ENCODE measurements around the gene ARPC4.
A peak's percentile ranks its signal among the peaks of the same experiment; 100 is the strongest.

ARPC4 gene

GRCh38 chr3:9812870-9813483 lies 20.1 kb downstream of the ARPC4 start:
- H3K4me1 ChIP-seq (ENCODE audit: control insufficient read depth, insufficient read depth, low read length), result peaks cover 8% of the 10 kb centered on the region
- H3K36me3 ChIP-seq (ENCODE audit: control insufficient read depth, insufficient read depth, low read length), result no peaks in the 10 kb centered on the region
- no peak overlapping the region for H3K9ac ChIP-seq (ENCODE audit: low read depth, low read length)
- H3K27me3 ChIP-seq (ENCODE audit: control insufficient read depth, insufficient read depth, low read length), result peaks cover 14% of the 10 kb centered on the region
- no peaks in the 10 kb centered on the region for H3K9me3 ChIP-seq (ENCODE audit: control insufficient read depth, insufficient read depth, low read length)
- H3K4me3 ChIP-seq (ENCODE audit: low read depth, low read length), result no peak overlapping the region

GRCh38 chr3:9815986-9816385 lies 23.1 kb downstream of the ARPC4 start:
- Histone ChIP-seq H3K9ac (ENCODE audit: low read depth, low read length) (peak overlapping the region; percentile 47), H3K27me3 (ENCODE audit: control insufficient read depth, insufficient read depth, low read length) (peaks cover 9% of the 10 kb centered on the region), H3K4me3 (ENCODE audit: low read depth, low read length) (no peak overlapping the region), H3K4me1 (ENCODE audit: control insufficient read depth, insufficient read depth, low read length) (no peaks in the 10 kb centered on the region), H3K9me3 (ENCODE audit: control insufficient read depth, insufficient read depth, low read length) (no peaks in the 10 kb centered on the region), H3K36me3 (ENCODE audit: control insufficient read depth, insufficient read depth, low read length) (no peaks in the 10 kb centered on the region)

- no peaks in the 10 kb centered on the region for H3K27me3 ChIP-seq (ENCODE audit: control insufficient read depth, insufficient read depth, low read length)
- H3K4me1 ChIP-seq (ENCODE audit: control insufficient read depth, insufficient read depth, low read length), result no peaks in the 10 kb centered on the region
- no peaks in the 10 kb centered on the region for H3K36me3 ChIP-seq (ENCODE audit: control insufficient read depth, insufficient read depth, low read length)
- H3K4me3 ChIP-seq (ENCODE audit: low read depth, low read length), result no peak overlapping the region
- H3K9me3 ChIP-seq (ENCODE audit: control insufficient read depth, insufficient read depth, low read length), result no peaks in the 10 kb centered on the region
- H3K9ac ChIP-seq (ENCODE audit: low read depth, low read length), result no peak overlapping the region
Observed at GRCh38 chr3:9817436-9817835, 24.6 kb downstream of the ARPC4 start.

- H3K9me3 ChIP-seq (ENCODE audit: control insufficient read depth, insufficient read depth, low read length), result no peaks in the 10 kb centered on the region
- no peak overlapping the region for H3K4me3 ChIP-seq (ENCODE audit: low read depth, low read length)
- no peaks in the 10 kb centered on the region for H3K4me1 ChIP-seq (ENCODE audit: control insufficient read depth, insufficient read depth, low read length)
- no peaks in the 10 kb centered on the region for H3K27me3 ChIP-seq (ENCODE audit: control insufficient read depth, insufficient read depth, low read length)
- no peak overlapping the region for H3K9ac ChIP-seq (ENCODE audit: low read depth, low read length)
- no peaks in the 10 kb centered on the region for H3K36me3 ChIP-seq (ENCODE audit: control insufficient read depth, insufficient read depth, low read length)
Observed at GRCh38 chr3:9818666-9819335, 25.9 kb downstream of the ARPC4 start.

- H3K4me1 ChIP-seq (ENCODE audit: control insufficient read depth, insufficient read depth, low read length), result no peaks in the 10 kb centered on the region
- no peaks in the 10 kb centered on the region for H3K9me3 ChIP-seq (ENCODE audit: control insufficient read depth, insufficient read depth, low read length)
- no peak overlapping the region for H3K4me3 ChIP-seq (ENCODE audit: low read depth, low read length)
- no peaks in the 10 kb centered on the region for H3K27me3 ChIP-seq (ENCODE audit: control insufficient read depth, insufficient read depth, low read length)
- H3K36me3 ChIP-seq (ENCODE audit: control insufficient read depth, insufficient read depth, low read length), result no peaks in the 10 kb centered on the region
- no peak overlapping the region for H3K9ac ChIP-seq (ENCODE audit: low read depth, low read length)
Observed at GRCh38 chr3:9820543-9820942, 27.7 kb downstream of the ARPC4 start.

GRCh38 chr3:9820946-9821345 lies 28.1 kb downstream of the ARPC4 start:
- H3K4me3 ChIP-seq (ENCODE audit: low read depth, low read length), result no peak overlapping the region
- no peaks in the 10 kb centered on the region for H3K4me1 ChIP-seq (ENCODE audit: control insufficient read depth, insufficient read depth, low read length)
- no peaks in the 10 kb centered on the region for H3K27me3 ChIP-seq (ENCODE audit: control insufficient read depth, insufficient read depth, low read length)
- no peaks in the 10 kb centered on the region for H3K36me3 ChIP-seq (ENCODE audit: control insufficient read depth, insufficient read depth, low read length)
- H3K9me3 ChIP-seq (ENCODE audit: control insufficient read depth, insufficient read depth, low read length), result no peaks in the 10 kb centered on the region
- no peak overlapping the region for H3K9ac ChIP-seq (ENCODE audit: low read depth, low read length)

- no peaks in the 10 kb centered on the region for H3K36me3 ChIP-seq (ENCODE audit: control insufficient read depth, insufficient read depth, low read length)
- H3K4me1 ChIP-seq (ENCODE audit: control insufficient read depth, insufficient read depth, low read length), result no peaks in the 10 kb centered on the region
- peak overlapping the region; percentile 18 for H3K9ac ChIP-seq (ENCODE audit: low read depth, low read length)
Observed at GRCh38 chr3:9825451-9826040, 32.7 kb downstream of the ARPC4 start.

GRCh38 chr3:9826815-9827573 lies 34.1 kb downstream of the ARPC4 start:
- no peaks in the 10 kb centered on the region for H3K9me3 ChIP-seq (ENCODE audit: control insufficient read depth, insufficient read depth, low read length)
- H3K4me3 ChIP-seq (ENCODE audit: low read depth, low read length), result no peak overlapping the region
- H3K4me1 ChIP-seq (ENCODE audit: control insufficient read depth, insufficient read depth, low read length), result no peaks in the 10 kb centered on the region
- no peaks in the 10 kb centered on the region for H3K27me3 ChIP-seq (ENCODE audit: control insufficient read depth, insufficient read depth, low read length)
- H3K36me3 ChIP-seq (ENCODE audit: control insufficient read depth, insufficient read depth, low read length), result no peaks in the 10 kb centered on the region
- H3K9ac ChIP-seq (ENCODE audit: low read depth, low read length), result no peak overlapping the region

More at GRCh38 chr3:9825451-9826040, 32.7 kb downstream of the ARPC4 start:
- H3K27me3 ChIP-seq (ENCODE audit: control insufficient read depth, insufficient read depth, low read length), result no peaks in the 10 kb centered on the region
- H3K4me3 ChIP-seq (ENCODE audit: low read depth, low read length), result no peak overlapping the region
- H3K9me3 ChIP-seq (ENCODE audit: control insufficient read depth, insufficient read depth, low read length), result no peaks in the 10 kb centered on the region

GRCh38 chr3:9828801-9829755 lies 36.2 kb downstream of the ARPC4 start:
- H3K9me3 ChIP-seq (ENCODE audit: control insufficient read depth, insufficient read depth, low read length), result no peaks in the 10 kb centered on the region
- H3K27me3 ChIP-seq (ENCODE audit: control insufficient read depth, insufficient read depth, low read length), result no peaks in the 10 kb centered on the region

GRCh38 chr3:9831253-9831652 lies 38.4 kb downstream of the ARPC4 start:
- no peaks in the 10 kb centered on the region for H3K9me3 ChIP-seq (ENCODE audit: control insufficient read depth, insufficient read depth, low read length)
- no peak overlapping the region for H3K4me3 ChIP-seq (ENCODE audit: low read depth, low read length)
- H3K4me1 ChIP-seq (ENCODE audit: control insufficient read depth, insufficient read depth, low read length), result no peaks in the 10 kb centered on the region
- H3K36me3 ChIP-seq (ENCODE audit: control insufficient read depth, insufficient read depth, low read length), result peaks cover 15% of the 10 kb centered on the region
- no peak overlapping the region for H3K9ac ChIP-seq (ENCODE audit: low read depth, low read length)
- H3K27me3 ChIP-seq (ENCODE audit: control insufficient read depth, insufficient read depth, low read length), result no peaks in the 10 kb centered on the region

More at GRCh38 chr3:9828801-9829755, 36.2 kb downstream of the ARPC4 start:
- Histone ChIP-seq H3K36me3 (ENCODE audit: control insufficient read depth, insufficient read depth, low read length) (peaks cover 4% of the 10 kb centered on the region), H3K9ac (ENCODE audit: low read depth, low read length) (no peak overlapping the region), H3K4me3 (ENCODE audit: low read depth, low read length) (no peak overlapping the region), H3K4me1 (ENCODE audit: control insufficient read depth, insufficient read depth, low read length) (no peaks in the 10 kb centered on the region)

- H3K4me3 ChIP-seq (ENCODE audit: low read depth, low read length), result no peak overlapping the region
- peaks cover 15% of the 10 kb centered on the region for H3K36me3 ChIP-seq (ENCODE audit: control insufficient read depth, insufficient read depth, low read length)
- no peaks in the 10 kb centered on the region for H3K4me1 ChIP-seq (ENCODE audit: control insufficient read depth, insufficient read depth, low read length)
- no peaks in the 10 kb centered on the region for H3K9me3 ChIP-seq (ENCODE audit: control insufficient read depth, insufficient read depth, low read length)
- no peak overlapping the region for H3K9ac ChIP-seq (ENCODE audit: low read depth, low read length)
- no peaks in the 10 kb centered on the region for H3K27me3 ChIP-seq (ENCODE audit: control insufficient read depth, insufficient read depth, low read length)
Observed at GRCh38 chr3:9833078-9833477, 40.2 kb downstream of the ARPC4 start.
